ENCODE data around the gene CLCN5. TPM values are rescaled to one million over a fixed set of nuclear protein-coding genes. Genes with fewer than 3 reads are reported as not detected.
A peak's percentile ranks its signal among the peaks of the same experiment; 100 is the strongest.

Gene CLCN5
- total RNA-seq, 6 donors from 2014 or later: 4.2 to 14.4 (median 10.2) TPM

GRCh38 chrX:50049228-50049627 lies 126.8 kb downstream of the CLCN5 start:
- Histone ChIP-seq H3K36me3 (no peaks in the 10 kb centered on the region), H3K4me3 (no peak overlapping the region), H3K27me3 (no peaks in the 10 kb centered on the region), H3K9me3 (no peaks in the 10 kb centered on the region), H3K4me1 (no peaks in the 10 kb centered on the region), H3K27ac (no peak overlapping the region)
- TF ChIP-seq EP300 (IDR thresholded peaks at IDR 0.05): no peak
- TF ChIP-seq CTCF (IDR thresholded peaks at IDR 0.05): no peak
- TF ChIP-seq POLR2AphosphoS5 (IDR thresholded peaks at IDR 0.05): no peak
- TF ChIP-seq POLR2A (IDR thresholded peaks at IDR 0.05): no peak
- ATAC-seq (ENCODE audit: low FRiP score in 2 of 2): no peak
- DNase-seq: no peak
- 33 to 63% methylated on average over 1 of the region's 1 CpG for WGBS, 2 donors

GRCh38 chrX:50054147-50054546 lies 131.8 kb downstream of the CLCN5 start:
- DNase-seq: no peak
- Histone ChIP-seq H3K4me1 (no peaks in the 10 kb centered on the region), H3K4me3 (no peak overlapping the region), H3K36me3 (no peaks in the 10 kb centered on the region), H3K27me3 (no peaks in the 10 kb centered on the region), H3K27ac (no peak overlapping the region), H3K9me3 (no peaks in the 10 kb centered on the region)
- ATAC-seq (ENCODE audit: low FRiP score in 2 of 2): no peak
- 60 to 91% methylated on average over 1 of the region's 1 CpG for WGBS, 2 donors
- TF ChIP-seq CTCF (IDR thresholded peaks at IDR 0.05): no peak
- TF ChIP-seq POLR2AphosphoS5 (IDR thresholded peaks at IDR 0.05): no peak
- no peak for TF ChIP-seq POLR2A (IDR thresholded peaks at IDR 0.05)
- no peak for TF ChIP-seq EP300 (IDR thresholded peaks at IDR 0.05)

GRCh38 chrX:50066318-50066937 lies 144.0 kb downstream of the CLCN5 start:
- 73 to 74% methylated on average over 4 of the region's 4 CpGs for WGBS, 2 donors
- Histone ChIP-seq H3K27ac (no peak overlapping the region), H3K9me3 (no peaks in the 10 kb centered on the region), H3K36me3 (no peaks in the 10 kb centered on the region), H3K4me3 (no peak overlapping the region), H3K4me1 (no peaks in the 10 kb centered on the region), H3K27me3 (no peaks in the 10 kb centered on the region)
- TF ChIP-seq POLR2A (IDR thresholded peaks at IDR 0.05) (no peak), CTCF (IDR thresholded peaks at IDR 0.05) (no peak), POLR2AphosphoS5 (IDR thresholded peaks at IDR 0.05) (no peak), EP300 (IDR thresholded peaks at IDR 0.05) (no peak)
- ATAC-seq (ENCODE audit: low FRiP score in 2 of 2) (no peak), DNase-seq (no peak)

- Histone ChIP-seq H3K4me1 (no peaks in the 10 kb centered on the region), H3K9me3 (no peaks in the 10 kb centered on the region), H3K27ac (no peak overlapping the region), H3K36me3 (no peaks in the 10 kb centered on the region), H3K4me3 (no peak overlapping the region), H3K27me3 (no peaks in the 10 kb centered on the region)
- ATAC-seq (ENCODE audit: low FRiP score in 2 of 2) (no peak), DNase-seq (peak in 1 of 2 donors; percentile 65)
- TF ChIP-seq EP300 (IDR thresholded peaks at IDR 0.05): no peak
- no peak for TF ChIP-seq CTCF (IDR thresholded peaks at IDR 0.05)
- TF ChIP-seq POLR2A (IDR thresholded peaks at IDR 0.05): no peak
- TF ChIP-seq POLR2AphosphoS5 (IDR thresholded peaks at IDR 0.05): no peak
- 31 to 36% methylated on average over 4 to 9 of the region's 9 CpGs for WGBS, 2 donors
Observed at GRCh38 chrX:50067435-50068284, 145.3 kb downstream of the CLCN5 start.
